GM23338 (cell line): ENCODE measurements around the gene BNIP5.

ENCODE experiments used
- CREB1 ChIP-seq: fragments of 250-450 bp; sonication (Bioruptor Pico); IDR thresholded peaks from 2 replicates; pipeline ENCODE4 v1.5.0; 2020; ENCODE audit warnings: low read depth, mild to moderate bottlenecking, moderate library complexity
- ETS1 ChIP-seq: IDR thresholded peaks from 2 replicates; pipeline ENCODE4 v1.6.1; 2016; ENCODE audit warnings: antibody characterized with exemption
- EZH2 ChIP-seq: fragments of 200-600 bp; sonication (generic); IDR thresholded peaks from one replicate; pipeline ENCODE4 v1.8.0; 2017; ENCODE audit warnings: antibody characterized with exemption, mild to moderate bottlenecking, low read depth; ENCODE audit not compliant: unreplicated experiment
- EZH2phosphoT487 ChIP-seq: fragments of 200-600 bp; sonication (generic); IDR thresholded peaks from one replicate; pipeline ENCODE4 v1.8.1; 2018; ENCODE audit warnings: antibody characterized with exemption; ENCODE audit not compliant: unreplicated experiment
- POLR2AphosphoS5 ChIP-seq: IDR thresholded peaks from 2 replicates; pipeline ENCODE4 v1.6.1; 2016; ENCODE audit warnings: antibody characterized with exemption, low read depth
- REST ChIP-seq: IDR thresholded peaks from one replicate; pipeline ENCODE4 v1.6.1; 2018; ENCODE audit warnings: antibody characterized with exemption; ENCODE audit not compliant: unreplicated experiment
- ZNF331 ChIP-seq: fragments of 250-450 bp; sonication (Bioruptor Pico); IDR thresholded peaks from 2 replicates; pipeline ENCODE4 v1.5.0; 2020; ENCODE audit warnings: low read depth, mild to moderate bottlenecking, moderate library complexity
- ZNF462 ChIP-seq: fragments of 250-450 bp; sonication (Bioruptor Pico); IDR thresholded peaks from 2 replicates; pipeline ENCODE4 v1.5.0; 2020; ENCODE audit warnings: mild to moderate bottlenecking, moderate library complexity
- TF ChIP-seq, protein P1 (sequence below), 2 experiments: fragments of 200-600 bp in 1 of 2; sonication (generic) in 1 of 2; conservative IDR thresholded peaks; 2 replicates each; pipeline versions ENCODE4 v1.5.1 to v1.6.1; 2016 to 2017; ENCODE audit warnings: antibody characterized with exemption in 2 of 2, low read depth in 2 of 2, mild to moderate bottlenecking in 2 of 2, moderate library complexity in 1 of 2

DNA sequence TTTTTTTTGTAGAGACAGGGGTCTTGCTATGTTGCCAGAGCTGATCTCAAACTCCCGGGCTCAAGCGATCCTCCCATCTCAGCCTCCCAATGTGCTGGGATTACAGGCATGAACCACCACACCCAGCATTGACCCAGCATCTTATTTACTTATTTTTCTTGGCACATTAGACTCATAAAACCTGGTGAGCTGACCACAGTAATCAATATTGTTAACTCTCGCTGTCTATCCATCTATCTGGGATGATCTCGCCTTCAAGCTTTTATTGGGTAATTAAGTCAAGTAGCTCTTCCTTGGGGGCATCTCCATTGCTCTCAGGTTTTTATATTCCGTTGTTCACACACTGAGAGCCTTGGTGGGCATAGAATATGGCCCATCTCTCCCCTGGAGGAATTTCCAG is 49.8 kb downstream of the BNIP5 start:
- TF ChIP-seq, protein P1, sequence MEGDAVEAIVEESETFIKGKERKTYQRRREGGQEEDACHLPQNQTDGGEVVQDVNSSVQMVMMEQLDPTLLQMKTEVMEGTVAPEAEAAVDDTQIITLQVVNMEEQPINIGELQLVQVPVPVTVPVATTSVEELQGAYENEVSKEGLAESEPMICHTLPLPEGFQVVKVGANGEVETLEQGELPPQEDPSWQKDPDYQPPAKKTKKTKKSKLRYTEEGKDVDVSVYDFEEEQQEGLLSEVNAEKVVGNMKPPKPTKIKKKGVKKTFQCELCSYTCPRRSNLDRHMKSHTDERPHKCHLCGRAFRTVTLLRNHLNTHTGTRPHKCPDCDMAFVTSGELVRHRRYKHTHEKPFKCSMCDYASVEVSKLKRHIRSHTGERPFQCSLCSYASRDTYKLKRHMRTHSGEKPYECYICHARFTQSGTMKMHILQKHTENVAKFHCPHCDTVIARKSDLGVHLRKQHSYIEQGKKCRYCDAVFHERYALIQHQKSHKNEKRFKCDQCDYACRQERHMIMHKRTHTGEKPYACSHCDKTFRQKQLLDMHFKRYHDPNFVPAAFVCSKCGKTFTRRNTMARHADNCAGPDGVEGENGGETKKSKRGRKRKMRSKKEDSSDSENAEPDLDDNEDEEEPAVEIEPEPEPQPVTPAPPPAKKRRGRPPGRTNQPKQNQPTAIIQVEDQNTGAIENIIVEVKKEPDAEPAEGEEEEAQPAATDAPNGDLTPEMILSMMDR (conservative IDR thresholded peaks at IDR 0.05; ENCODE audit: low read depth in 2 of 2) = no peak
- TF ChIP-seq ZNF462 (no peak), ETS1 (no peak), REST (no peak), CREB1 (no peak), POLR2AphosphoS5 (no peak), EZH2phosphoT487 (no peak), EZH2 (no peak), ZNF331 (no peak)
